HG03066 (cell line): Measurements from ENCODE around the gene RPL18A.
"Not testable (repeated sequence)": the region's sequence is repeated elsewhere in the genome, so short reads cannot be mapped to it uniquely, and the experiment has no call there.

Experiments used
- ATAC-seq: cut with Tn5 transposase; IDR thresholded peaks from one replicate; pipeline ENCODE4 v1.9.1; 2021; ENCODE audit warnings: low read depth; ENCODE audit not compliant: unreplicated experiment

The RPL18A gene

DNA sequence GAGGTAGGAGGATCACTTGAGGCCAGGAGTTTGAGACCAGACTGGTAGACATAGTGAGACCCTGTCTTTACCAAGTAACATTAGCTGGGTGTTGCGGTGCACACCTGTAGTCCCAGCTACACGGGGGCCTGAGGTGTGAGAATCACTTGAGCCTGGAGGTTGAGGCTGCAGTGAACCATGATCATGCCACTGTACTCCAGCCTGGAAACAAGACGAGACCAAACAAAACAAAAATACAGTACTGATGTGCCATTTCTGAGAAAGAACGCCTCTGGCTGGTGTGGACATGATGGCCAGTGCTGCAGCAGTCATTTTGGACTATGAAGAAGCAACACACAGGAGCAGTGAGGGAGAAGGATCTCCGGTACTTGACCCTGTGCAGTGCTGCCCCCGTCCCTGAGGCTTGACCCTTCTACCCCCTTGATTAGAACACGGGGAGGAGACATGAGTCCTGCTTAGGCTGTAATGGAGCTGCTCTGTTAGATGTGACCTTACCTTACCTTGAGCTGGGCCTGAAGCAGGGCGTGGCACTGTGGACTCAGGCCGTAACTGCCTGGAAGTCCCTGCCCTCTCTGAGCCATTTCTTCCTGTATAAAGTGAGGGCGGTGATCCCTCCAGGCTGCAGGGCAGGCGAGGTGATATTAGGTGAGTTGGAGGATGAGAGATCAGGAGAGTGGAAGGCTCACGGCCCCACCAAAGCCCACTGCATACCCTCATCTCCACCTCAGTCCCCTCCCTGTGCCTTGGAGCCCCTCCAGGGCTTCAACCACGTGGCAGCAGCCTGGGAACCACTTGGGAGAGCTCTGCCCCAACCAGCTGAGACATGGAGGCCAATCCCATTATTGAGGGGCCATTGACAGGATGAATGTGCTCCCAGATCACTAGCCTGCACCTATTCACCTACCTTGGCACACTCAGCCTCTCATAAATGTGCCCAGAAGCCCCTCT lies 5.9 kb downstream of the RPL18A start:
- no peak for ATAC-seq

DNA sequence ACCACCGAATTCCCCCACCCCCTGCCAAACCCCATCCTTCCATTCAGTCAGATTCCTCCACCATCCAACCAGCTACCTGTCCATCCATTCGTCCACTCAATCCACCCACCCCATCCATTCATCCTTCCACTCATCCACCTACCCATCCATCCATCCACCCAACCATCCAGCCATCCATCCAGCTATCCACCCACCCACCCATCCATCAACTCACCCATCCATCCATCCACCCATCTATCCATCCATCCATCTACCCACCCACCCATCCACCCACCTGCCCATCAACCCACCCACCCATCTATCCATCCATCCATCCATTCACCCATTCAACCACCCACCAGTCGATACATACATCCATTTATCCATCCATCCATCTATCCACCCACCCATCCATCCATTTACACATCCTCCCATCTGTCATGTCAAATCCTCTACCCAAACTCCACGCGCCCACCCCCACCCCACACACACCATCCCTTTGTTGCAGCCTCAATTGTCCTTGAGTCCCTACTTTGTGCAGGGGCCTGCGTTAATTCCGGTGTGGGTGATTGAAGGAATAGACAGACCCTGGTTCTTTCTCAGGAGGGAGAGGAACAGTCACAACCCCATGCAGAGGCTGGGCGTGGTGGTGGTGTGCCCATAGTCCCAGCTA lies 6.7 kb downstream of the RPL18A start:
- ATAC-seq: no peak

DNA sequence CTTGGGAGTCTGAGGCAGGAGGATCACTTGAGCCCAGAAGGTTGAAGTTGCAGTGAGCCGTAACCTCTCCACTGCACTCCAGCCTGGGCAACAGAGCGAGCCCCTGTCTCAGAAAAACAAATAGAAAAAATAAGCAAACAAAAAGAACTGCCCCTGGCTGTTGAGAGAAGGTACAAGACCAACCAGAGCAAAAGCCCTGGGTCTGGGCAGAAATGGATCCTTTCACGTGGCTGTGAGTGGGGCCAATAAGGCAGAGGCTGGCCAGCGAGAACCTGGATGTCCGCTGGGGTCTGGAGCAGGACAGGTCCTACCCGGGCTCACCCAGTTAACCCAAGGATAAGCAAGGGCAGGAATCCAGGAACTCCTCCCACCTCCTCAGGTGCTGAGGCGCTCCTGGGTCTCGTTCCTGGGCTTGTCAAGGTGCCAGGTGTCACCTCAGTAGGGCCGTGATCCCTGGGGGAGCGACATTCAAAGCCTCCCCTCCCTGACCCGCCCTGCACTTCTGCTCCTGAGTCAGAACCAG lies 7.3 kb downstream of the RPL18A start:
- no peak for ATAC-seq

DNA sequence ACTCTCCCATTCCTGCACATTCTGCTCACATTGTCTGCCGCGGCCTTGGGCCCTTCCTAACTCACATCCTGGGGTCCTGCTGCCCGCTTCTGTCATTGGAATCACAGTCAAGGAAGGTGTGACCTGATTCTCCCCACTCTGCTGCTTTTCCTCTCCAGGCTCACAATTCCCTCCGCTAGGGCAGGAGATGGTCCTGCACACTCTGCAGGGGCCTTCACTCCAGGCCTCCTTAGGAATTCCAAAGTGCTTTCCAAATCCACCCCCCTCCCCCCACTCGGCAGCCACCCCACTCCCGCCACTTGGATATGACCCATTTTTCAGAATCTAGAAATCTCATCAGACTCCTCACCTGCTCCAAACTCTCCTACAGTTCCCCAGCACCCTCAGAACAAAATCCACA lies 9.0 kb downstream of the RPL18A start:
- ATAC-seq: no peak

DNA sequence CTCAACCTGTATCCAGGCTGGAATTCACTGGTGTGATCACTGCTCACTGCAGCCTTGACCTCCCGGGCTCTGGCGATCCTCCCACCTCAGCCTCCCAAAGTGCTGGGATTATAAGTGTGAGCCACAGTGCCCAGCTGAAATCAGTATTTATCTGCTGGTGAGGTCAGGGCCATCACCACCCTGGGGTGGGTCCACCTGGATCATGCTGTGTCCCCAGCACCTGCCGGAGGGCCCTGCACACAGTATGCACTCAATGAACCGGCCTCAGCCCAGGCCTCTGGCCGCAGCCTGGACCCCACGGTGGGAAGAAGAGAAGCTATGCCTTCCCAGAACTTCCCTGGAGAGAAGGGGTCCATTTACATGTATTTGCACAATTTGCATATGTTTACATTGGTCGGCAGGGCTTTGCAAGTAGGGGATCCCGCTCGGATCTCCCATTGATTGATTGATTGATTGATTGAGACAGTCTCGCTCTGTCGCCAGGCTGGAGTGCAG lies 9.5 kb downstream of the RPL18A start:
- ATAC-seq: no peak

DNA sequence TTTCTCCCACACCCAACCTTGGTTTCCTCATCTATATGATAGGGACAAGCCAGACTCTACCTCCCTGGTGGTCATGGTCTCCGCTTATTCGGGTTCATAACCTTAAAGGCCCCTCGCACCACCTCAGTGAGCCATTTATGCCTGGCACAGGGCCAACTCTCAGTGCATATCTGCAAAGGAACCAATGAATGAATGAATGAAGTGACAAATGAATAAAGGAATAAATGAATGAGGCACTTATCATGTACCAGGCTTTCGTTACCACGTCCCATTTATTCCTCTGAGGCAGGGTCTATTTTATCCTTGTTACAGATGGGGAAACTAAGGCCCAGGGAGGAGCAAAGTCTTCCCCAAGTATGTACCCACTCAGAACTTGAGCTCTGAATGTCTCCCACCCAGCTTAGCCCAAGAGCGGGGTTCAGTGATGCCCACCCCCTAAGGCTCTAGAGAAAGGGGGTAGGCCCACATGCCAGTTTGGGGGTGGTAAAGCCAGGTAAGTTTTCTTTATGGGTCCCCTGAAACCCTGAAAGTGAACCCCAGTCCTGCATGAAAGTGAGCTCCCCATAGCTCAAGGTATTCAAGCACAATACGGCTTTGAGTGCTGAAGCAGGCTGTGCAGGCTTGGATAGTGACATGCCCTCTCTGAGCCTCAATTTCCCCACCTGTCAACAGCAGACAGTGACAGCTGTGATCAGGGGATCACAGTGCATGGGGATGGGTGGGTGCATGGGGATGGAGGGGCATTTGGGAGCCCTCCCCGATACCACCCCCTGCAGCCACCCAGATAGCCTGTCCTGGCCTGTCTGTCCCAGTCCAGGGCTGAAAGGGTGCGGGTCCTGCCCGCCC lies 11.5 kb downstream of the RPL18A start:
- ATAC-seq: no peak

DNA sequence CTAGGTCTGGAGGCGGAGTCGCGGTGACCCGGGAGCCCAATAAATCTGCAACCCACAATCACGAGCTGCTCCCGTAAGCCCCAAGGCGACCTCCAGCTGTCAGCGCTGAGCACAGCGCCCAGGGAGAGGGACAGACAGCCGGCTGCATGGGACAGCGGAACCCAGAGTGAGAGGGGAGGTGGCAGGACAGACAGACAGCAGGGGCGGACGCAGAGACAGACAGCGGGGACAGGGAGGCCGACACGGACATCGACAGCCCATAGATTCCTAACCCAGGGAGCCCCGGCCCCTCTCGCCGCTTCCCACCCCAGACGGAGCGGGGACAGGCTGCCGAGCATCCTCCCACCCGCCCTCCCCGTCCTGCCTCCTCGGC lies 12.2 kb downstream of the RPL18A start, which contains the start of gene SLC5A5:
SLC5A5 (plus strand) TSS at position 68 of the 373 bp plus-strand sequence. CDS start 375 bp downstream, outside the sequence.
- no peak for ATAC-seq

DNA sequence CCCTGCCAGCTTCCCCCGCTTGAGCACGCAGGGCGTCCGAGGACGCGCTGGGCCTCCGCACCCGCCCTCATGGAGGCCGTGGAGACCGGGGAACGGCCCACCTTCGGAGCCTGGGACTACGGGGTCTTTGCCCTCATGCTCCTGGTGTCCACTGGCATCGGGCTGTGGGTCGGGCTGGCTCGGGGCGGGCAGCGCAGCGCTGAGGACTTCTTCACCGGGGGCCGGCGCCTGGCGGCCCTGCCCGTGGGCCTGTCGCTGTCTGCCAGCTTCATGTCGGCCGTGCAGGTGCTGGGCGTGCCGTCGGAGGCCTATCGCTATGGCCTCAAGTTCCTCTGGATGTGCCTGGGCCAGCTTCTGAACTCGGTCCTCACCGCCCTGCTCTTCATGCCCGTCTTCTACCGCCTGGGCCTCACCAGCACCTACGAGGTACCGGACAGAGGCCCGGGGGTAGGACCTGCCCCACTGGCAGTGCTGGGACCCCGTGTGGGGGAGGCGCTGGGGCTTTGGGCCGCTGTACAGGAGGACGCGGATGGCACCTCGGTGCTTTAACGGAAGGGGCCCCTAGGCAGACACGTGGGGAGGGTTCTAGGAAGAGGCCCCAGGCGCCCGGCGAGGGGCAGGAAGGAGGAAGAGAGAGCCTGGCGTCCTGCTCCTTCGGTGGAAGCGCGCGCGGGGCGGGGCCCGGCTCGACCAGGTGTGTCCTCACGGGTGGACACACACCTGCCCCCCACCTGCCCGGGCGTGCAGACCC lies 12.7 kb downstream of the RPL18A start:
- no peak for ATAC-seq

DNA sequence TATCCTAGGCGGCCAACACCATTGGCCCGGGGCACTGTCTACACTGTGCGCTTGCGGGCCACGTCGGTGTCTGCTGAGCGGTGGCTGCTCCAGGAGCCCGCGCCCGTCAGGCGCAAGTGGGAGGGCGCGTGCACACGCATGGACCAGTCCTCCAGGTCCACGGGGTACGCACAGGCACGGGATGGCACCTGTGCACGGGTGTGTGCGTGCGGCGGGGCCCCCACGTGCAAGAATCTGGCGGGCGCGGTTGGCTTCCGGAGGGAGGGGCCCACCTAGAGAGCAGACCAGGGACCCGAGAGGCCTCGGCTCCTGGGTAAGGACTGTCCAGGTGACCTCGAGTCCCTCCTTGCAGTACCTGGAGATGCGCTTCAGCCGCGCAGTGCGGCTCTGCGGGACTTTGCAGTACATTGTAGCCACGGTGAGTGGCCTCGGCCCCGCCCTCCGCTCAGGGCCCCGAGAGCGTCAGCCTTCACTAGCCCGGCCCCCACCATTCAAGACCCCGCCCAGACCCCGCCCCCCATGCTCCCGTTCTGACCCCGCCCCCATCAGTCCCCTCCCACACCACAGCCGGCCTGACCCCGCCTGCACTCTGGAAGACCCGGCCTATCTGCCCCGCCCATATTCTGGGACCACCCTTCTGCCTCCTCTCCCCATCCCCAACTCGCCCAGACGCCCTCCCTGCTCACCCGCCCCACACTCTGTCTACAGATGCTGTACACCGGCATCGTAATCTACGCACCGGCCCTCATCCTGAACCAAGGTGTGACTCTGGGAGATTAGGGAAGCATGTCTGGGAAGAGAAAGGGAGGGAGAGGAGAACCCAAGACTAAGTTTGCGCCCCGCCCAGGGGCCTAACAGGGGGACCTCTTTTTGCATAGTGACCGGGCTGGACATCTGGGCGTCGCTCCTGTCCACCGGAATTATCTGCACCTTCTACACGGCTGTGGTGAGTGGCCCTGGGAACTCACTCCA lies 14.4 kb downstream of the RPL18A start:
- no peak for ATAC-seq

DNA sequence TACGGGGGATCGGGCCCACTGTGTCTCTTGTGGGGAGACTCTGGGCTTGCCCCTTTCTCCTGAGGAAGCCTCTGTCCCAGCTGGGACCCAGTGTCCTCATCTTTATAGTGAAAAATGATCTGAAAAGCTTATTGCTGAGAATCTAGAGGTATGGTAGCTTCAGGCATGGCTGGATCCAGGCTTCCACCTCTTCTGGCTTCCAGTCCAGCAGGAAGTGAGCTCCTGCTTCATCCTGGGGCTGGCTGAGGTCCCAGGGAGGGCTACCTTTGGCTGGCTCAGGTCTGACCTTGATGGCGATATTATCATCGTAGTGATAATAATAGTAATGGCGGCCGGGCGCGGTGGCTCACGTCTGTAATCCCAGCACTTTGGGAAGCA lies 15.0 kb downstream of the RPL18A start:
- no peak for ATAC-seq

DNA sequence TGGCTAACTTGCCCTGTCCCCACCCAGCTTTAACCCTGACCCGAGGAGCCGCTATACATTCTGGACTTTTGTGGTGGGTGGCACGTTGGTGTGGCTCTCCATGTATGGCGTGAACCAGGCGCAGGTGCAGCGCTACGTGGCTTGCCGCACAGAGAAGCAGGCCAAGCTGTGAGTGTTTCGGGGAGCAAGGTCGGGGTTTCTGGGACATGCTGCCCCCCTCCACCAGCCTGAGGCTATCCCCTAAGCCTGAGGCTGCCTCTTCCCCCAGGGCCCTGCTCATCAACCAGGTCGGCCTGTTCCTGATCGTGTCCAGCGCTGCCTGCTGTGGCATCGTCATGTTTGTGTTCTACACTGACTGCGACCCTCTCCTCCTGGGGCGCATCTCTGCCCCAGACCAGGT lies 18.0 kb downstream of the RPL18A start:
- no peak for ATAC-seq

DNA sequence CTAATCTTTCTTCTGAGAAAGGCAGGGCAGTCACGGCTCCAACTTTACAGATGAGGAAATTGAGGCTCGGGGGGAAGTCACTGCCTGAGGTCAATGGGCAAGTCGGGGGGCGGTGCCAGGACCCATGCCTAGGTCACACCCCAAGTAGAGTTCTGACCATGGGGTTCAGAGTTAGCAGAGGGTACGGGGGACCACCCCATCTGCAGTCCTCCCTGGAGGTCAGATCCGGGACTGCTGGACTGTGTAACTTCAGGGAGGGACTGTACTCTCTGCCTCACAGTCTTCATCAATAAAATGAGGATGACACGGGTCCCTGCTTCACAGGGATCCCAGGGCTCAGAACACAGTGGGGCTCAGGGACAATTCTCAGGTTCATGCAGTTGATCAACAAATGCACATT lies 19.8 kb downstream of the RPL18A start:
- no peak for ATAC-seq

DNA sequence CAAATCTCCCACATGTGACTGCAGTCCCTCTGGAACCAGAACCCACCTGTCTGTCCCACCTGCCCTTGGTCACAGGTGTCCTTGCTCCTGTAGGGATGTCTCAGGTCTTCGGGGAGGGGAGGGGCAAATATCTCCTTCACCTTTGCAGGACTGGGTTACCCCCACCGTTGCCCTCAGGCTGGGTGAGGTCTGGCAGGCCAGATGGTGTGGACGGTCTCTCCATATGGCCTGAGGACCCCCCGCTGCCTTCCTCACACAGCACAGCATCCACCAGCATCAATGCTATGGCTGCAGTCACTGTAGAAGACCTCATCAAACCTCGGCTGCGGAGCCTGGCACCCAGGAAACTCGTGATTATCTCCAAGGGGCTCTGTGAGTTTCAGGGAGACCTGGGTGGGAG lies 22.0 kb downstream of the RPL18A start:
- ATAC-seq: no peak

DNA sequence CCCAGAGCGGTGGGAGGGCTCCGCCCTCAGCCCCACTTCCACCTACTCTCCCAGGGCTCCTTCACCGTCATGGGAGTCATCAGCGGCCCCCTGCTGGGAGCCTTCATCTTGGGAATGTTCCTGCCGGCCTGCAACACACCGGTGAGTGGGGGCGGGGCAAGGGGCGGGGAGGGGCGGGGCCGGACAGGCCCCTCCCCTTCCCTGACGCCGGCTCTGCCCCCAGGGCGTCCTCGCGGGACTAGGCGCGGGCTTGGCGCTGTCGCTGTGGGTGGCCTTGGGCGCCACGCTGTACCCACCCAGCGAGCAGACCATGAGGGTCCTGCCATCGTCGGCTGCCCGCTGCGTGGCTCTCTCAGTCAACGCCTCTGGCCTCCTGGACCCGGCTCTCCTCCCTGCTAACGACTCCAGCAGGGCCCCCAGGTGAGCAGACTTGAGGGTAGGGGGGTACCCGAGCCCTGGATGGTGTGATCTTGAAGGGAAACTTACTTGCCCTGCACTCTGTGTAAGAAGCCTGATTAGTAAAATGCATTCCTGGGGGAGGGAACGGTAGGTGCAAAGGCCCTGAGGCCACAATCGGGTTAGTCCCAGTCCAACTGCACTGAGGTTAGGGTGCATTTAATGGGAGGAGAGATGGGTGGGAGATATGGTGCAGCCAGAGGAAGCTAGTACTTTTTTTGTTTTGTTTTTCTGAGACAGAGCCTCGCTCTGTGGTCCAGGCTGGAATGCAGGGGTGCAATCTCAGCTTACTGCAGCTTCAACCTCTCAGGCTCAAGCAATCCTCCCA lies 24.1 kb downstream of the RPL18A start:
- ATAC-seq: no peak

DNA sequence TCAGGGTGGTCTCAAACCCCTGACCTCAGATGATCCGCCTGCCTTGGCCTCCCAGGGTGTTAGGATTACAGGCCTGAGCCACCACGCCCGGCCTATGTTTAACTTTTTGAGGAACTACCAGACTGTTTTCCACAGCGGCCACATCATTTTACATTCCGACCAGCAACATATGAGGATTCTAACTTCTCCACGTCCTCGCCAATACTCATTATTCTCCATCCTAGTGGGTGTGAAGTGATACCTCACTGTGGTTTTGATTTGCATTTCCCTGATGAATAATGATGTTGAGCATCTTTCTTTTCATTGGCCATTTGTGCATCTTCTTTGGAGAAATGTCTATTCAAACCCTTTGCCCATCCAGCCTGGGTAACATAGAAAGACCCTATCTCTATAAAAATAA lies 26.8 kb downstream of the RPL18A start:
- ATAC-seq: no peak

DNA sequence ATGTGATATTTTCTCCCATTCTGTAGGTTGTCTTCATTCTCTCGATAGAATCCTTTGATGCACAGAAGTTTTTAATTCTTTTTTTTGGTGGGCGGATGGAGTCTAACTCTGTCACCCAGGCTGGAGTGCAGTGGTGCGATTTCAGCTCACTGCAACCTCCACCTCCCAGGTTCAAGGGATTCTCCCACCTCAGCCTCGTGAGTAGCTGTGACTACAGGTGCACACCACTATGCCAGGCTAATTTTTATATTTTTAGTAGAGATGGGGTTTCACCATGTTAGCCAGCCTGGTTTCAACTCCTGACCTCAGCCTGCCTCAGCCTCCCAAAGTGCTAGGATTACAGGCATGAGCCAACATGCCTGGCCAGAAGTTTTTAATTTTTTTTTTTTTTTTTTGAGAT lies 27.5 kb downstream of the RPL18A start:
- ATAC-seq: not testable (repeated sequence)

DNA sequence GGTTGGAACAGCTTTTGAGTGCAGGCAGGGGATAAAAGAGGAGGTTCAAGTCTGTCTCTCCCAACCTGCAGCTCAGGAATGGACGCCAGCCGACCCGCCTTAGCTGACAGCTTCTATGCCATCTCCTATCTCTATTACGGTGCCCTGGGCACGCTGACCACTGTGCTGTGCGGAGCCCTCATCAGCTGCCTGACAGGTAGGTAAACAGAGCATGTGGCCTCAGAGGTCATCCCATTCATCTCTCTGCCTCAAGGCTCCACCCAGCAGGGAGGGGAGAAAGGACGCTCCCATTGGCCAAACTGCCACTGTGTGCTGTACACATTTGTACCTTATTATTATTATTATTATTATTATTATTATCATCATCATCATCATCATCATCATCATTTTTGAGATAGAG lies 28.6 kb downstream of the RPL18A start:
- ATAC-seq: no peak

DNA sequence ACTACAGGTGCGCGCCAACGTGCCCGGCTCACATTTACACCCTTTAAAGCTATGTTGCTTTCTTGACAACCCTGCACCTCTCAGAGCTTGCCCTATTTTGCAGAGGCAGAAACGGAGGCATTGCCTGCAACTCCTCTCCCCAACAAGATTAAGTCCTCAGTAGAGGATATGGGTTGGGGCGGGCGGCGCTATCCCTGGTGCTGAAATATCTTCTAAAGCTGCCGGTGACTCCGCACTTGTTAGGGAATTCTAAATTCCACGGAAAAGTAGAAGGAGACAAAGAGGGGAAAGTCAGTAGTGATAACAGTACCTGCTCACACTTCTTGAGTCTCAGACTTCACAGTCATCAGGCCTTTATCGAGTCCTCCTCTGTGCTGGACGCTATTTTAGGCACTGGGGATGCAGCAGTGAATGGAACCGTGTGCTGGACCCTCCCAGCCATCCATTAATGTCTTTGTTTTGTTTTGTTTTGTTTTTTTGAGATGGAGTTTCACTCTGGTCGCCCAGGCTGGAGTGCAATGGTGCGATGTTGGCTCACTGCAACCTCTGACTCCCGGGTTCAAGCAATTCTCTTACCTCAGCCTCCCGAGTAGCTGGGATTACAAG lies 30.0 kb downstream of the RPL18A start:
- no peak for ATAC-seq
